Measurements from ENCODE around the gene MAN2B1. TPM values are rescaled to one million over a fixed set of nuclear protein-coding genes. Genes with fewer than 3 reads are reported as not detected.

The MAN2B1 gene
- total and polyA plus RNA-seq, 2 of the 13 experiments (the other 11 are each of a cell fraction or from before 2014, with no cell fraction given) = 23.6 to 23.8 TPM

GRCh38 chr19:12696366-12697335, 30.1 kb upstream of the MAN2B1 start, which contains the start of gene FBXW9 (continued):
- TF ChIP-seq SAP130 (CRISPR knock-in tag; IDR thresholded peaks at IDR 0.05; ENCODE audit: low read depth) (peak; percentile 100), SMAD9 (CRISPR knock-in tag; IDR thresholded peaks at IDR 0.05) (0 out of 2 replicates have a peak, but pooled peaks have one; percentile 25), SALL2 (CRISPR knock-in tag; IDR thresholded peaks at IDR 0.05) (peak; percentile 86; the same call in 1 of the 2 replicates), ZNF142 (CRISPR knock-in tag; IDR thresholded peaks at IDR 0.05) (0 out of 2 replicates have a peak, but pooled peaks have one; percentile 52), ZBTB40 (IDR thresholded peaks at IDR 0.05) (peak; percentile 90), ZBTB40 (CRISPR knock-in tag; IDR thresholded peaks at IDR 0.05) (peak; percentile 84), U2AF1 (optimal IDR thresholded peaks at IDR 0.05; ENCODE audit: low read depth, low read length) (peak; percentile 38), ZNF550 (CRISPR knock-in tag; IDR thresholded peaks at IDR 0.05; ENCODE audit: borderline replicate concordance) (no peak), SIX4 (CRISPR knock-in tag; IDR thresholded peaks at IDR 0.05) (peak; percentile 49; the same call in 1 of the 2 replicates), ZFP36 (IDR thresholded peaks at IDR 0.05; ENCODE audit: borderline replicate concordance, low read depth, low read length, partially characterized antibody) (no peak), HOXD1 (CRISPR knock-in tag; IDR thresholded peaks at IDR 0.05) (peak; percentile 39; the same call in 1 of the 2 replicates)

Measured in HepG2 (cell line).